ENCODE data around the gene CCDC188.

DNA sequence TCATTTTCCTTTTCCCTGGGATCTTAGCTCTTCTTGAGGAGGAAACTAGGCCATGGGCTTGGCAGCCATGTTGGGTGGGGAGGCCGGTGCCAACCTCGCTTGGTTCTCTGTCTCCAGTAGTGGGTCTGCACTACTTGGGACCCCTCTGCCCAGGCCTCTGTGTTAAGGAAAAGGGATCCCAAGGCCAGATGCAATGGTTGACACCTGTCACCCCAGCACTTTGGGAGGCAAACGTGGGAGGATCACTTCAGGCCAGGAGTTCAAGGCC, 21.2 kb downstream of the CCDC188 start:
- no peak for TF ChIP-seq POLR2AphosphoS5 (IDR thresholded peaks at IDR 0.05)
- TF ChIP-seq, protein P1, sequence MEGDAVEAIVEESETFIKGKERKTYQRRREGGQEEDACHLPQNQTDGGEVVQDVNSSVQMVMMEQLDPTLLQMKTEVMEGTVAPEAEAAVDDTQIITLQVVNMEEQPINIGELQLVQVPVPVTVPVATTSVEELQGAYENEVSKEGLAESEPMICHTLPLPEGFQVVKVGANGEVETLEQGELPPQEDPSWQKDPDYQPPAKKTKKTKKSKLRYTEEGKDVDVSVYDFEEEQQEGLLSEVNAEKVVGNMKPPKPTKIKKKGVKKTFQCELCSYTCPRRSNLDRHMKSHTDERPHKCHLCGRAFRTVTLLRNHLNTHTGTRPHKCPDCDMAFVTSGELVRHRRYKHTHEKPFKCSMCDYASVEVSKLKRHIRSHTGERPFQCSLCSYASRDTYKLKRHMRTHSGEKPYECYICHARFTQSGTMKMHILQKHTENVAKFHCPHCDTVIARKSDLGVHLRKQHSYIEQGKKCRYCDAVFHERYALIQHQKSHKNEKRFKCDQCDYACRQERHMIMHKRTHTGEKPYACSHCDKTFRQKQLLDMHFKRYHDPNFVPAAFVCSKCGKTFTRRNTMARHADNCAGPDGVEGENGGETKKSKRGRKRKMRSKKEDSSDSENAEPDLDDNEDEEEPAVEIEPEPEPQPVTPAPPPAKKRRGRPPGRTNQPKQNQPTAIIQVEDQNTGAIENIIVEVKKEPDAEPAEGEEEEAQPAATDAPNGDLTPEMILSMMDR (IDR thresholded peaks at IDR 0.05) = no peak
